RWPE1 (cell line): Measurements from ENCODE around the gene TMEM184A.

Source experiments
- CTCF ChIA-PET: fragments of 350-600 bp; sonication (Branson Sonifier 250); formaldehyde crosslinking; extraction: SDS; loops from one replicate; lab custom pipeline; 2021; lab: Yijun Ruan, JAX
- POLR2A ChIA-PET: fragments of 400-600 bp; formaldehyde crosslinking; extraction: SDS; loops from one replicate; lab custom pipeline; 2020; ENCODE audit warnings: antibody characterized with exemption; ENCODE audit not compliant: low non-redundant PET; lab: Yijun Ruan, JAX
- DNase-seq: peaks from one replicate; pipeline ENCODE4 v3.0.0; 2012; ENCODE audit warnings: low spot score
- H3K27ac ChIP-seq: fragments of 450-650 bp; 2 replicates; pipeline ENCODE4 v1.5.1; 2017
- TF ChIP-seq, protein P1 (sequence below): fragments of 450-650 bp; conservative IDR thresholded peaks from 2 replicates; pipeline ENCODE4 v1.5.1; 2017; ENCODE audit warnings: low read depth, mild to moderate bottlenecking

TMEM184A gene

DNA sequence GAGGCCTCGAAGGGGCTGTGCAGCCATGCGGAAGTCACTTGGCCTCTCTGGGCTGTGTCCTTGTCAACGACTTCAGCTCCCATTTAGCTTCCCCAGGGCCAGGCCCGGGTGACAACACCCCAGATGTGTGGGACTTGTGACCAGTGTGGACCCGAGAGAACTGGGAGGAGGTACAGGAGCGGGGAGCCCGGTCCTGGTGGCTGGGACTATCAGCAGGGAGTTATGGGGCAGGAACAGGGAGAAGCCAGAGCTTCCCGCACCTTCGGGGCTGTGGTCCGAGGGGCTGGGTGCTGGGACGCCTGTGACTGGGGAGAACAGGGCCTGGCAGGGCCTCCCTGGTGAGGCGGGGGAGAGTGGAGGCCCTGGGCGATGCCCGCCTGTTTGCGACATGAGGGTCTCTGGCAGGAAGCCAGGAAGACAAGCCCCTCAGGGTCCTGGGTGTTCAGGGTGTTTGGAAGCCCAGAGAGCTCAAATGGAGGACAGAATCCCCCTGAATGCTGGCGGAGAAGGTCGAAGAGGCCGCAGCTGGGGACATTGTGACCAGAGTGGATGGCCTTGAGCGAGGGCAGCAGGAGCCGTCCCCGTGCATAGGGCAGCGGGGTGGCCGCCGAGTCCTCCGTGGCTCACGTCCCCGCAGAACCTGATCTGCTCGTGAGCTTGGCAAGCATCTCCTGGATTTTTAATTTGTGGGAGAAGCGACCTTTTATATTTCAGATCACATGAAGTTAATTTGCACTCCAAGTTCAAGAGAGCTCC is 43.8 kb upstream of the TMEM184A start:
- H3K27ac ChIP-seq: no peak overlapping the region
- TF ChIP-seq, protein P1, sequence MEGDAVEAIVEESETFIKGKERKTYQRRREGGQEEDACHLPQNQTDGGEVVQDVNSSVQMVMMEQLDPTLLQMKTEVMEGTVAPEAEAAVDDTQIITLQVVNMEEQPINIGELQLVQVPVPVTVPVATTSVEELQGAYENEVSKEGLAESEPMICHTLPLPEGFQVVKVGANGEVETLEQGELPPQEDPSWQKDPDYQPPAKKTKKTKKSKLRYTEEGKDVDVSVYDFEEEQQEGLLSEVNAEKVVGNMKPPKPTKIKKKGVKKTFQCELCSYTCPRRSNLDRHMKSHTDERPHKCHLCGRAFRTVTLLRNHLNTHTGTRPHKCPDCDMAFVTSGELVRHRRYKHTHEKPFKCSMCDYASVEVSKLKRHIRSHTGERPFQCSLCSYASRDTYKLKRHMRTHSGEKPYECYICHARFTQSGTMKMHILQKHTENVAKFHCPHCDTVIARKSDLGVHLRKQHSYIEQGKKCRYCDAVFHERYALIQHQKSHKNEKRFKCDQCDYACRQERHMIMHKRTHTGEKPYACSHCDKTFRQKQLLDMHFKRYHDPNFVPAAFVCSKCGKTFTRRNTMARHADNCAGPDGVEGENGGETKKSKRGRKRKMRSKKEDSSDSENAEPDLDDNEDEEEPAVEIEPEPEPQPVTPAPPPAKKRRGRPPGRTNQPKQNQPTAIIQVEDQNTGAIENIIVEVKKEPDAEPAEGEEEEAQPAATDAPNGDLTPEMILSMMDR: no peak
- no peak for DNase-seq
- POLR2A ChIA-PET: no interaction called here
- CTCF ChIA-PET: no interaction called here

DNA sequence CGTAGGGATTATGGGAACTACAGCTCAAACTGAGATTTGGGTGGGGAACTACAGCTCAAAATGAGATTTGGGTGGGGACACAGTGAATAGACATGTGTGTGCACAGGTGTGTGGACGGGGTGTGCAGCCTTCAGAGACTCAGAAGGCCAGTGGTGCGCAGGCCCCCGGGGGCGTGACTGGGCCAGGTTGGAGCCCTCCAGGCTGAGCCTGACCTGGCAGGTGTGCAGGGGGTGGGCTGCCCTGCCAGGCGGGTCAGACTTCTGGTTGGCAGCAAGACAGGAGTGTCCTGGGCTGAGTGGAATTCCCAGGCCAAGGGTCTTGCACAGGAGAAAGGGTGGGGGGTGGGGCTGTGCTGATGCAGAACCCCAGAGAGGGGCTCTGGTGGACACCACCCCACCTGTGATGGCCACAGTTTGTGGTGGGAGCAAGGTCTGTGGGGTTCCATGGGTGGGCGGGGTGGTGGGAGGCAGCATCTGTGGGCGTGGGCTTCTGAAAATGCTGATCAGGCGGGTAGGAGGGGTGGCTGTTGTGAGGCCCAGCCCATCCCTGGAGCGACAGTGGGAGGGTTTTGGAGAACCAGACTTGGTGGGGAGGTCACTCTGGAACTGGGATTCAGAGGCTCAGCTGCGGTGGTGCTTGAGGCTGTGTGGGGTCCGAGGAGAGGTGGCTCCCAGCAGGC is 43.1 kb upstream of the TMEM184A start:
- DNase-seq: no peak
- POLR2A ChIA-PET: no interaction called here
- no peak overlapping the region for H3K27ac ChIP-seq
- TF ChIP-seq, protein P1: no peak
- CTCF ChIA-PET: no interaction called here

DNA sequence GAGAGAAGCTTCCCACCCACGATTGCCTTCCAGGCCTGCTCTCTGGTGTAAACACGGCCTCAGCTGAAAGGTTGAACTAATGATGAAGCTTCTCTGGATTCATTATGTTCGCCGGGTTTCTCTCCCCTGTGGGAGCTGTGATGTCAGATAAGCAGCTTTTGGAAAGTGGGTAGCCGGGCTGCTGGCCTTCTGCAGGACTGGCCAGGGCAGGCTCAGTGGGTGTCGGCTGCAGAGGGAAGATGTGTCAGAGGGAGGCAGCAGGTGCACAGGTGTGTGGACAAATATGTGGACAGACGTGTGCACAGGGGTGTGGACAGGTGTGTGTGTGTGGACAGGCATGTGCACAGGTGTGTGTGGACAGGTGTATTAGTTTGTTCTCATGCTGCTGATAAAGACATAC is 42.3 kb upstream of the TMEM184A start:
- TF ChIP-seq, protein P1: no peak
- DNase-seq: no peak
- no peak overlapping the region for H3K27ac ChIP-seq
- POLR2A ChIA-PET: no interaction called here
- CTCF ChIA-PET: interaction anchor here (0.7 kb wide), 1 partner anchor 77 kb away, joined by 3 read pairs; no protein-coding TSS in a partner anchor

DNA sequence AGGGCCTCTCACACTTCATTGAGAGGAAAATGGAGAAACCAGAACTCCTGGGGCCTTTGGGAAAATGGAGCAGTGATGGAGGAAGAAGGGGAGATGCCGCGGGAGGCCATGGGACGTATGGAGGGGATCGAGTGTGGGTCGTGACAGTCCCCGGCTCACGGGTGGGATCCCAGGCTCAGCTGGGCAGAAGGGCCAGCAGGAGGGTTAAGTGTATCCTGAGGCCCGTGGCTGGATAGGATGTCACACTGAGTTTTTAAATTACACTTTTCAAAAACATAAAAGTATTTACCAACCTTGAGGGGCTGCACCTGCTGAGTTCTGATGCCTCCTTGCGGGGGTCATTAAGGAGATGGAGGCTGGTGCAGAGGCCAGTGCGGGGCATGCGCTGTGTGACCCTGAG is 41.8 kb upstream of the TMEM184A start:
- ChIA-PET POLR2A (no interaction called here), CTCF (interaction anchor here (0.7 kb wide), 1 partner anchor 77 kb away, joined by 3 read pairs; no protein-coding TSS in a partner anchor)
- H3K27ac ChIP-seq: no peak overlapping the region
- TF ChIP-seq, protein P1: no peak
- no peak for DNase-seq

DNA sequence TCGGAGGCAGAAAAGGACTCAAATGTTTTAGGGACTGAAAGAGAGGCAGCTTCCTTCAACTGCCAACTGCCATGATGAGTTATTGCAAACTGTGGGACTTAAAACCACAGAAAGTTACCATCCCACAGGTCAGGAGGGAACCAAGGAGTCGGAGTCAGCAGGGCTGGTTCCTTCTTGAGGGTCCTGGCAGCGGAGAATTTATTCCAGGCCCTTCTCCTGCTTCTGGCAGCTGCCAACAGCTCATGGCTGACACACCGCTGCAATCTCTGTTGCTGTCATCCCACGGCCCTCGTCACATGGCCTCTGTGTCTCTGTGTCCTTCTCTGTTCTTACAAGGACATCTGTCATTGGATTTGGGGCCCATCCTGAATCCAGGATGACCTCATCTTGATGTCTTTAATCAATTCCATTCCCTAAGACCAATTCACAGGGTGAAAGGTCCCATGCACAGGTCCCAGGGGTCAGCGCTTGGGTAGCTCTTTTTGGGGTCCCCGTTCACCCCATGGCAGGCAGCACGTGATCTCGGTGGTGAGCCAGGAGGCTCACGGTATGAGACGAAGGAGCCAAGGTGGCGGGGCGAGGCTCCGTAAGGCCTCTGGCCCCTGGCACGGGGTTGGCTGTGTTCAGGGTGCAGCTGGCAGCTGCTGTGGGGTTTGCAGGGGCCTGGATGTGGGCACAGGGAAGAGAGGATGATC is 41.2 kb upstream of the TMEM184A start:
- CTCF ChIA-PET: no interaction called here
- H3K27ac ChIP-seq: no peak overlapping the region
- DNase-seq: no peak
- POLR2A ChIA-PET: no interaction called here
- TF ChIP-seq, protein P1: no peak
